Hepatocyte (in vitro differentiated cells): Measurements from ENCODE around the gene MMP1.

Source experiments
- EZH2 ChIP-seq: fragments of 200-600 bp; sonication (generic); IDR thresholded peaks from 2 replicates; pipeline ENCODE4 v1.6.1; 2016; ENCODE audit warnings: antibody characterized with exemption, mild to moderate bottlenecking, borderline replicate concordance
- TF ChIP-seq, protein P1 (sequence below): fragments of 200-600 bp; sonication (generic); IDR thresholded peaks from 2 replicates; pipeline ENCODE4 v1.5.1; 2016; ENCODE audit warnings: antibody characterized with exemption, mild to moderate bottlenecking; ENCODE audit not compliant: poor library complexity

DNA sequence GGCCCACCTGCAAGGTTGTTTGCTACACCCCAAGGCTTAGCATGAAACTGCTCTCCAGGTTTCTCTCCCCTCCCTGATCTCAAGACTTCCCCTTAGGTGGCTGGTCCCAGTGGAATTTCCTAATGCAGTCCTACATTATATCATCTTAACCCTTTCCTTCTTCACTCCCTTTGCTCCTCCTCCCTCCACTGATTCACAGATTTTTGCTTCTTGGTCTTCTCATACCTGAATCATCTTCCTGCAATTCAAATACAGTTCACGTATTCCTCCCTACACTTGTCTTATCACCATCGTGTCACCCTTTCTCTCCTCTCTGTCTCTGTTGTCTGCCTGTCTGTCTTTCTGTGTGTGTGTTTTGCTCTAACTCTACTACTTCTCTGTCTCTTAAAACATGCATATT lies 34.5 kb downstream of the MMP1 start:
- TF ChIP-seq, protein P1, sequence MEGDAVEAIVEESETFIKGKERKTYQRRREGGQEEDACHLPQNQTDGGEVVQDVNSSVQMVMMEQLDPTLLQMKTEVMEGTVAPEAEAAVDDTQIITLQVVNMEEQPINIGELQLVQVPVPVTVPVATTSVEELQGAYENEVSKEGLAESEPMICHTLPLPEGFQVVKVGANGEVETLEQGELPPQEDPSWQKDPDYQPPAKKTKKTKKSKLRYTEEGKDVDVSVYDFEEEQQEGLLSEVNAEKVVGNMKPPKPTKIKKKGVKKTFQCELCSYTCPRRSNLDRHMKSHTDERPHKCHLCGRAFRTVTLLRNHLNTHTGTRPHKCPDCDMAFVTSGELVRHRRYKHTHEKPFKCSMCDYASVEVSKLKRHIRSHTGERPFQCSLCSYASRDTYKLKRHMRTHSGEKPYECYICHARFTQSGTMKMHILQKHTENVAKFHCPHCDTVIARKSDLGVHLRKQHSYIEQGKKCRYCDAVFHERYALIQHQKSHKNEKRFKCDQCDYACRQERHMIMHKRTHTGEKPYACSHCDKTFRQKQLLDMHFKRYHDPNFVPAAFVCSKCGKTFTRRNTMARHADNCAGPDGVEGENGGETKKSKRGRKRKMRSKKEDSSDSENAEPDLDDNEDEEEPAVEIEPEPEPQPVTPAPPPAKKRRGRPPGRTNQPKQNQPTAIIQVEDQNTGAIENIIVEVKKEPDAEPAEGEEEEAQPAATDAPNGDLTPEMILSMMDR, result no peak
- TF ChIP-seq EZH2, result no peak
